HL-60/S4 treated with phorbol 12-myristate 13-acetate at 8.2 ng/mL for 4 days and 3 days (cell line): ENCODE measurements around the gene KCNIP1.

ENCODE experiments used
- in situ Hi-C: fragments of 300-500 bp; cut with MboI; formaldehyde crosslinking; loops from 2 replicates; pipeline ENCODE4 v1.15.0; 2022; ENCODE audit warnings: low sequenced_read_pairs

KCNIP1 gene

DNA sequence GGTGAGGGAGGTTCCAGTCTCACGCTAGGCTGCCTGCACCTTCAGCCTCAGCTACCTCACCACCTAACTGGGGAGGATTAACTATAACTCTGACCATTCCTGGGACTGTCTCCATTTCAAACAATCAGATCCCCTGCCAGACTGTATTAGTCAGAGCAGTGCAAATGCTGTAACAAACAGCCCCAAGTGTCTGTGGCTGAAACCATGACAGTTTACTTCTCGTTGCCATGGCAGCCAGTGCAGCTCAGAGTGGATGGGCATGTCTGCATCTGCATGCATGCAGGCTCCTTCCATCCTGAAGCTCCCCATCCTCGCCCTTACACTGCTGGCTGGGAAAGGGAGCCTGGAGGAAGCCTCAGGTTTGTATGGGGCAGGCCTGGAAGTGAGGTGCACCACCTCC lies 86.7 kb downstream of the KCNIP1 start:
- in situ Hi-C loops, result no loop called here

DNA sequence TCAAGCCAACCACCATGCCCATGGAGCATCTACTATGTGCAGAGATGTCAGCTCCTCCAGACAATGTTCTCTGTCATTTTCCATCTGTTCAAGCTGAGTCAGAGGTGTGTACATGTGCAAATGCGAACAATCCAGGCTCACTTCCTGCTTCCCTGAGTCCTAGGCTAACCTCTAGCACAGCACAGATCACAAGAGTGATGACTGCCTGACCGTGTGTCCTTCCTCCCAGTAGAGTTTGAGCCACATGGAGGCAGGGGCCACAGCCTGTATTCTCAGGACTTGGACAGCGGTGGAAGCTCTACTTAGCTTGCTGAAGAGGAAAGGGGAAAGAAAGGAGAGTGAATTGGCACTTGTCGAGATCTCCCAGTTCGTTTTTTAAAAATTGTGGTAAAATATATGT lies 87.2 kb downstream of the KCNIP1 start:
- in situ Hi-C loops, result no loop called here

DNA sequence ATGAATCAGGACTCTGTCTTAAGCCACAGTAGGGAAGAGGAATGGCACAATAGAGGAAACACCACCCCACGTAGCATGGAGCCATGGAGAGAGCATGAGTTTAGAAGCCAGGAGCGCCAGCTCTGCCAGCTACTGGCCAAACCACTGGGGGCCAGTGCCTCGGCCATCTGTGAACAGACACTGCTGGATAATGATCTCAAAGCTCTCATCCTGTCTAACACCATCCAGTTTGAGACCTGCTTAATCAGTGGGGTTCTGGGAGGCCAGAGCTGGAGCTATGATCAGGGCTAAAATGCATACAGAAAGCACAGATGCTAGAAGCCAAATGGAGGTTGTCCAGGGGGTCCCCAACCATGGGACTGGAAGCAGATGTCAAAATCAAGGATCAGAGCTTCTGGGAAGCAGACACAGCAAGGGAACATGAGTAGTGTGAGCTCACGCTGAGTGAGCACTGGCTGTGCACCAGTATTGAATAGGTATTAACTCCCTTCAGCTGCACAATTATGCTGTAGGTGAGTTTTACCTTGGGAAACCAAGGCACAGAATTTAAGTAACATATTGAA lies 92.7 kb downstream of the KCNIP1 start:
- in situ Hi-C loops, result no loop called here

DNA sequence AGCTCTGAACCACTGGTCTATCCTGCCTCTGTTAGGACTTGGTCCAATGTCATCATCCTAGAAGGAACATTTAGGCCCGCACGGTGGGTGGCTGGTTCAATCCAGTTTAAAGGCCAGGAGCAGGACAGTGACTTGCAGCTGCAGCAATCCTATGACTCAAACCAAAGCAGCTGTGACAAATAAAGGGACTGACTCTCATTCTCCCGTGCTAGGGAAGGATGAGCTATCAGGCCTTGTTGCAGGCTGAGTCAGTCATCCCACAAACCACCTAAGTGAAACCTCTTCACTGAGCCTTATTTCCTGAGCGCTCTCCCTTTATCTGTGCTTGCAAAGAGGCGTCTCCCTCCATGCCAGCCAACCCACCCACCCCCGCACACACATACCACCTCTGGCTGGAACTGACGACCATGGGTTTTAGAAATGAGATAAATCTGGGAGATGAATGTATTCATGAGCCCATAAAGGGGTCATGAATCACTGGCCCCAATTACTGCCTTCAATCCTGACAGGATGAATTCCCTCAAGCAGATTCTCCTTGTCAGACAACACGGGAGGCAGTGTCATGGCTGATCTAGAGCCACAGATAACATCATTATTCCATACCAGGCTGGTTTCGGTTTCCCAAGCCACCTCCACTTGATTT lies 93.4 kb downstream of the KCNIP1 start:
- in situ Hi-C loops, result no loop called here

DNA sequence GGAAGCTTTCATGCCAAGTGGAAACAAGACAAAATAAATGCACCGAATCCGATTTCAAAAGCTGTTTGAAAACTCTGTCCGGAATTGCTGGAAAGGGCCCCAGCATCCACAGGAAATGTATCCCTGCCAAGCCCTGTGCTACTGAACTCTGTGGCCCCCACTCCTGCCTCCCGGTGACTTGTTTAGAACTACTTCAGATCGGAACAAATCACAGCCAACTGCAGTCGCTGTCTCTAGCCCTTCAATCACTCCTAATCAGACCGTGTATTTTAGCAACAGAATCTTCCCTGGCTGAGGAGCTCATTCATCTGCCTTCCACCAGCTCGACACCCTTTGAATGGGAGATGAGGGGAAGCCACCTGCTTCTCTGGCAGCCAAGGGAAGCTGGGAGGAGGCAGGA lies 94.1 kb downstream of the KCNIP1 start:
- in situ Hi-C loops, result no loop called here

DNA sequence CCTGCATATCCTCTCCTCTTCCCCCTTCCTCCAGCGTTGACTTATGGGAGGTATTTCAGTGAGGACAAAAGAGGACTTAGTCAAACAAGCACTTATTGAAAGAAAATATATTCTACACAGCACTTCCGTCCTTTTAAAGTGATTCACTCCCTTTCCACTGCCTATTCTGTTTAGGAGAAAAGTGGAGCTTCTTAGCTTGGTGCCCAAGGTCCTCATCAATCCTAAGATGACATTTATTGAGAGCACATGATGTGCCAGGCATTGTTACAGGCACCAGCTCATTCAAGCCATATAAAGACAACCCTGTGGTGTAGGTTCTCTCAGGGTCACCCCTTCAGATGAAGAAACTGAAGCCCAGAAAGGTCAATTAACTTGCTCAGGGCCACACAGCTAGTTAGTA lies 95.9 kb downstream of the KCNIP1 start:
- in situ Hi-C loops, result no loop called here

DNA sequence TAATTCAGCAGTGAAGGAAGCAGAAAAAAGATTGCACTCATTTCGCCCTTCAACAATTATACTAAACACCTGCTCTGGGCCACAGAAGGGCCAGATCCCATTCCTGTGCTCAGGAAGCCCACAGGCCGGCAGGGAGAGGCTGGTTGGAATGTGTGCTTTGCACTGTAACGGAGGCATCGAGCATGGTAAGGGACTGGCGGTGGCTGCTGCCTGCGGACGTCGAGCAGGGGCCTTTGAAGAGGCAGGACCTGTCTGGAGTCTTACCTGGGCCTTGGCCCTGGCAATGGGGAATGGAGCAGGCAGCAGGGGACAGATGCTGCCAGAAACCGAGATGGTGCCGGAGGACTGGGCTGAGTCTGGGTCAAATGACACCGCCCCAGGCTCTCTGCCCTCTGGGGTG lies 97.8 kb downstream of the KCNIP1 start:
- in situ Hi-C loops, result no loop called here

DNA sequence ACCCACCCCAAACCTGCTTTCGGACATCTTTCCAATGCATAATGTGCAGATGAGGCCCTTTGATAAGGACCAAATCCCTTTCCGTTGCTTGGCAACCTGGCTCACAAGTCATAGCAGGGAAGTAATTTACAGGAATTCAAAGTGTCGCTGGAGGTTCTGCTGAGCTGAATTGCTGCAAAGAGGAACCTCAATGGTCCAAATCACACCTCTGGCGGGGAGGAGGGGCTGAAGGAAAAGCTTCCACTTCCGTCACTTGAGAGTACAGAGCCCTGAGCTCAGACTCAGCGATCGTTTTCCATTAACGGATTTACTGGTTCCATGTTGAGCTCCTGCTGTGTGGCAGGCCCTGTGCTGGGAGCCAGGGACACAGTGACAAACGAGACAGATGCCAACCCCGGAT lies 99.3 kb downstream of the KCNIP1 start:
- in situ Hi-C loops, result no loop called here

DNA sequence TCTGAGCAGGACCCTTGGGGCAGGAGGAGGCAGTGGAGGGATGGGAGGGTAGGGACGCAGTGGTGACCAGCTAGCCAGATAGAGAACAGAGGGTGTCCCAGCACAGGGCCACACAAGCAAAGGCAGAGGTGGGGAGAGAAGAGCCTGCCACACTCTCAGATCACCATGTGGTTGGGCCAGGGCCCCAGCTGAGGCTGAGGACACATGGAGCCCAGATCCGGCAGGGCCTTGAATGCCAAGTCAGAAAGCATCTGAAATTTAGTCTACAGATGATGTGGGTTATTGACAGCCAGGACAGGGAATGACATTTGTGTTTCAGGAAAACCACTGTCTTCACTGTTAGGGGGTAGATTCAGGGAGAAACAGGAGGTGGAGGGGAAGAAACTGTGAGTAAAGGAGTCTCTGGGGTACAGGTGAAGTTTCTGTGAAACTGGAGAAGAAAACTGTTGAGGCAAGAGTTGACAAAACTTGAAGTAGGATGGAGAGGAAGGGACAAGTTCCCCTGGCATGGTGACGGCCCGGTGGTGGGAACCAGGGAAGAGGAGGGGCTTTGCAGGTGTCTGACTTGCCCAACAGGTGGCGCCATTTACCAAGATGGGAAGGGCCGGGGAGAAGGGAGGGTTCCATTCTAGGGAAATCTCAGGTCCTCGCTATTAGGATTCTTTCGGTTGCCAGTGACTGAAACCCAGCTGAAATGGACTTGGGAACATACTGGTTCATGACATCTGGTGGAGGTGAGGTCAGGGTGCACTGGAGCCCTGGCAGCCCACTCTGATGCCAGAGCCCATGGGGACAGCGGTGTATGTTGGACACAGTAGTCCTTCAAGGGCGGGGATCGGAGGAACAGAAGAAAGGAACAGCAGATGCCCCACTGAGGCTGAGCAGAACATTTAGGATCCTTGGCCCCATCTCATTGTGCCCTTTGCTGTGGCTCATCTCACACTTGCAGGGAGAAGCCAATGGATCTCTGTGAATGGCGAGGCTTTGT lies 100.1 kb downstream of the KCNIP1 start:
- in situ Hi-C loops, result no loop called here

DNA sequence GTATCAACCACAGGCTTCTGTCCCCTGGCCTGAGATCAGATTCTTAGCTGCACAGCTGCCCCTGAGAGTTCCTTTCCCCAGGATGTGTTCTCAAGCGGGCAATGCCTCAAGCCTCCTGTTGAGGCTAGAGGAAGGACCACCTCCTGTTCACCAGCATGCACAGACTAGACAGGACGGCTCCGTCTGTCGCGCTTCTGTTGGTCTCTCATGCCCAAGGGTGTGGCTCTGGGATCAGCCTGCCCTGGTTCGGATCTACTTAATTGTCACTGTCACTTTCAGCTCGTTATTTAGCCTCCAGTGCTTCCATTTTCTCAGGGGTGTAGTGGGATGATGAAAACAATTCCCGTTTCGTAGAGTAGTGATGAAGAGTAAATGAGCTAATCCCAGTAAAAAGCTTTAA lies 103.1 kb downstream of the KCNIP1 start:
- in situ Hi-C loops, result no loop called here

DNA sequence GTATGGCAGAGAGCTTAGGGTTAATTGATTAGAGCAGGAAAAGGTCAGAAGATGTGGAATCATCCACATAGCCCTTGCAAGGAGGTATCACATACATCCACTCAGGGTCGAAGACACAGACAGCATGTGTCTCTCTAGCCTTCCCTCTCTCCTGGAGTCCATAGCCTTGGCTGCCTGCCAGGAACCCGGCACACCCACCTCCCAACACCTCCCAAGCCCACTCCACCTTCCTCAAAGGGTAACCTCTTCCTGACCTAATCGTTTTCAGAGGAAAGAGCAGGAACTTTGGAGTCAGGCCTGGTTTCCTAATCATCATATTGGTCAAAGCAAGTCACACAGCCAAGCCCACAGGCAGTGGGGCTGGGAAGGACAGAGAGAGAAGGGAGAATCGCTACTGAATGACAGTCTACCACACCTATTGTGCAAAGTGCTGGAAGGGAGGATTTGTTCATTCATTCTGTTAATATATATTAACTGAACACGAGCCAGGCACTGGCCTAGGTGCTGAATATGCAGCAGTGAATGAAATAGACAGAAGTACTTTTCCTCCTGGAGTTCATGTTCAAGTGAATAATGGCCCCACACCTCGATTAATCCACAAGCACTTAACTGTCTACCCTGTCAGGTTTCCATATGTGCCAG lies 107.8 kb downstream of the KCNIP1 start:
- in situ Hi-C loops, result no loop called here

DNA sequence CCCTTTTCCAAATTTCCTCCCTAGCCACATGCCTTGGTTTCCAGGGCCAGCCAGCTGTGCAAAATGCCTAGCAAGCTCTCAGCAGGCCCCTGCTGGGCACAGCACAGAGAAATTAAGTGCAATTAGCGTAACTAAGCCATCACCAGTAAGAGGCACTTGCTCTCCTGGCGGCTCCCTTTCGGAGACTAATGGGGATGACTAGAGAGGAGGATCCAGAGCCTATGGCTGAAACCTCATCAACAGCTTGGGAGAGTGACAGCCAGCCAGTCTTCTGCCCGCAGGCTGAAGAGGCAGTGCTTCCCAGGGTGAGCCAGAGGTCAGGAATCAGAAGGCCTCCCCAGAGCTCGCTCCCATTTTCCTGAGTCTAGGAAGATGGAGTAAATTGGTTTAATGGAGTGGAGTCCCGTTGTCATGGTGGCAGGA lies 108.4 kb downstream of the KCNIP1 start:
- in situ Hi-C loops, result no loop called here

DNA sequence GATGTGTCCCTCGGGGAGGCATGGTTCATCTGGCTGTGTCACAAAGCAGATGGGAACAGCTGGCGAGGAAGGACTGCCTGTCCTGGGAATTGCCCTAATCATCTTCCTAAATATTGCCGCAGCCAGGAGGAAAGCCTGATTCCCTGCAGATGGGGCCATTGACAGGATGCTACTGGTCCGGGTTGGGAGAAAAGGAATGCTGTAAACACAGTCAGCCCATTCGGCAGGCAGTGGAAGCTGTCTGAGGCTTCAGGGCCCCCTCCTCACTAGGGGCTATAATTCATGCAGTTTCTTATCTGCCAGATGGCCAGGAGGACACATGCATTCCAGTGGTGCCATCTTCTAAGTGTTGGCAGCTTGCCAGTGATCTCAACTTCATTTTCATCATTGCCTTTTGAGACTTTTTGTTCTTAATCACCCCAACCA lies 110.3 kb downstream of the KCNIP1 start:
- in situ Hi-C loops, result no loop called here

DNA sequence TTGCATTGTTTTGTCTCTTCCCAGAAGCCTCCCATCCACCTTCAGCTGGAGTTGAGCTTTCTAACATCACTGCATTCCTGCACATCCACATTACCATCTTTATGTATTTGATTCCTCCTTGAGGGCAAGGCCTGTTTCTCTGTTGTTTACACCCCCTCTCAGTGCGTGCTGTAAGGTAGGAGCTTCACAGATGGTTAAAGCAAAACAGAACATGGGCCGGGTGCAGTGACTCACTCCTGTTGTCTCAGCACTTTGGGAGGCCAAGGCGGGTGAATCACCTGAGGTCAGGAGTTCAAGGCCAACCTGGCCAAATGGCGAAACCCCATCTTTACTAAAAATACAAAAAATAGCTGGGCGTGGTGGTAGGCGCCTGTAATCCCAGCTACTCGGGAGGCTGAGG lies 110.9 kb downstream of the KCNIP1 start:
- in situ Hi-C loops, result no loop called here

DNA sequence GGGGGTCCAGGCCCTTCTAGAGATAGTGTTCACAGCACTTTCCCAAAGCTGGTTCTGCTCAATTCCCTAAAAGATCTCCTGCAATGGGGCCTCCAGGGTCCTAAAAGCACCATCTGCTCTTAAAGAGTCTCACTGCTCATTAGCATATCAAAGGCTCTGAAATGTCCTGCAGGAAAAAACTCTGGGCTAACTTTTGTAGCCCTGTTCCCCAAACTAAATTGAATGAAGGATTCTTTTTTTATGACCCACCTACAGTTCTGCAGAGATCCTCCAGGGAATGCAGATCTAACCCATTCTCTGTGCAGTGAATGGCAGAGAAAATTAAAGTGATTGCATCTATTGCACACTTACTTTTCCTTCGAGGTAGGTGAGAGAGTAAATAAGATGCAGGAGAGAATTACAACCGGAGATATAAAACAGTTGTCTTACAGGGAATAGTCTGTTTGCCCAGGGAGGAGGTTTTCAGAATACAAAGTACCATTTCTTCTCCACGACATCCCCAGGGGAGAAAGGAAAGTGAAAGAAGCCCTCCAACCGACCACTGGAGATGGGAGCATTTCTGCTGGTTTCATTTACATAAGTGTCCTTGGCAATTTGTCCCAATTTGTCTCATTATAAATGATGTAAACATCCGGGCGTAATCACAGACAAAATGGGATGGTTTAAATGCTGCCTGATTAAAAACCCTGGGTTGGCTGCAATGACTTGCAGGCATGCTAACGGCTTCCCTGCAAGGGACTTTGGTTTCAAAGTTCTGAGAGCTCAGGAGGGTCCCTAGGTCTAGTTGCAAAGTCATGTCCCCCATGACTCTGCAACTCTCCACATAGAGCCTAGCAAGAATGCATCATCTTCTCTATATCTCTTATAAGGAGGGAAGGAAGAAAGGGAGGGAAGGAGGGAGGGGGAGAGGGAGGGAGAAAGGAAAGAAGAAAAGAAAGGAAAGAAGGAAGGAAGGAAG lies 114.0 kb downstream of the KCNIP1 start:
- in situ Hi-C loops, result no loop called here

DNA sequence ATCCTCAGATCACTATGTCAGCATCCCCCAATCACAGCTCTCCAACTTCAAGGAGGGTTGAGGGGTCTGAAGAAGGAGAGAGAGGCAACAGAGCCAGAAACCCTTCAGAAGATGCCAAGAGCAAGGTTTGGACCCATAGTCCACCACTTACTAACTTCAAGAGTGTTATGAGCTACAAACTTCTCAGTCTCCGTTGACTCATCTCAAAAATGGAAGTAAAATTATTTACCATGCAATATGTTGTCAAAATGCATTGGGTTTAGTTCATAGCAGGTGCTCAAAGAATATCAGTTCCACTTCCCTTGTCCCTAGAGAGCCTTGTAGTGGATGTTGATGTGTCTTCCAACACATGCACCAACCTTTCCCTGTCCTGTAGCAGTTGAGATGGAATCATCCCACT lies 116.0 kb downstream of the KCNIP1 start:
- in situ Hi-C loops, result loop anchor here (5.0 kb wide), 1 partner anchor 178 kb away; no protein-coding TSS in a partner anchor

DNA sequence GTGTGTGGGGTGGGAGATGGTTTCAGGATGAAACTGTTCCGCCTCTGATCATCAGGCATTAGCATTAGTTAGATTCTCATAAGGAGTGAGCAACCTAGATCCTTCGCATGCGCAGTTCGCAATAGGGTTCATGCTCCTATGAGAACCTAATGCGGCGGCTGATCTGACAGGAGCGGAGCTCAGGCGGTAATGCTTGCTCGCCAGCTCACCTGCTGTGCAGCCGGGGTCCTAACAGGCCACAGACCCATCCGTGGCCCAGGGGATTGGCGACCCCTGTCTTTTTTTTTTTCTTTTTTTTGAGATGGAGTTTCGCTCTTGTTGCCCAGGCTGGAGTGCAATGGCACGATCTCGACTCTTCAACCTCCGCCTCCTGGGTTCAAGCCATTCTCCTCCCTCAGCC lies 119.1 kb downstream of the KCNIP1 start:
- in situ Hi-C loops, result loop anchor here (5.0 kb wide), 1 partner anchor 181 kb away; no protein-coding TSS in a partner anchor

DNA sequence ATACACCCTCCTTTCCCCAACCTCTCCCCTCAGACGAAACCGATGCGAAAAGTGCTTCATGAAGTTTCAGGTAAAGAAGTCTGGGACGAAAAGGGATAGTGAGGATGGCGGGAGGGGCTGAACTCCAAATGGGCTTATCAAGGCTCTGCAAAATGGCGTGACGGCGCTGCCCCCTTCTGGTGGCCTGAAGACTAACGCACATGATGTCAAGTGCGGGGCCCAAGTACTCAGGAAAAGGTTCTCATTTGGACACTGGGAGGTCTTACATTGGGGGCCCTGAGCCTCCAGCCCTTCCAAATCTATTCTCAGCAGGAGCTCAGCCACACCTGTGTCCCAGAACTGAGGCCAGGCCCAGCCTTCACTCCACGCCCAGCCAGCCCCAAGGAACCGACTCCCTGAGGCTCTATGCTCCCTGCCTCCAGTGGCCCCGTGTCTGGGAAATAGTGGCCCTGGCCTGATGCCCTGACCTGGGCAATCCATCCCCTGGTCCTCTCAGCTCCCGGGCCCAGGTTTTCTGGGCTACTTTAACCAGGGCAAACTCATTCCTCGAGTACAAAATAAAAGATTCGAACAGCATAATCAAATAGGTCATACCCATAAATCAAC lies 119.9 kb downstream of the KCNIP1 start:
- in situ Hi-C loops, result loop anchor here (5.0 kb wide), 1 partner anchor 181 kb away; no protein-coding TSS in a partner anchor
